Retinal pigment epithelial cell (primary cell): ENCODE results near the gene IGIP.
"Not testable (repeated sequence)": the region's sequence is repeated elsewhere in the genome, so short reads cannot be mapped to it uniquely, and the experiment has no call there.

Experiments used
- DNase-seq: peaks from one replicate; pipeline ENCODE4 v3.0.0-alpha.2; 2010; ENCODE audit warnings: low read depth
- H3K4me3 ChIP-seq: 2 replicates; pipeline ENCODE4 v1.5.1; 2011; ENCODE audit warnings: mild to moderate bottlenecking, low read length, control low read depth, moderate library complexity
- CTCF ChIP-seq: conservative IDR thresholded peaks from 2 replicates; pipeline ENCODE4 v1.5.1; 2011; ENCODE audit warnings: low read depth, low read length, control low read depth, inconsistent platforms

IGIP gene

GRCh38 chr5:140153255-140153654 lies 27.5 kb downstream of the IGIP start:
- DNase-seq = no peak
- no peak for TF ChIP-seq CTCF
- no peak overlapping the region for H3K4me3 ChIP-seq

- no peak for TF ChIP-seq CTCF
- H3K4me3 ChIP-seq = no peak overlapping the region
- peak; percentile 55 for DNase-seq
These were observed 28.2 kb downstream of the IGIP start for GRCh38 chr5:140153905-140154304.

GRCh38 chr5:140154710-140155381 lies 29.1 kb downstream of the IGIP start:
- DNase-seq, H3K4me3 ChIP-seq: not testable (repeated sequence)

- peak overlapping the region; percentile 35 for H3K4me3 ChIP-seq
- DNase-seq = peak; percentile 39
- TF ChIP-seq CTCF = peak; percentile 91
These were observed 31.5 kb downstream of the IGIP start for GRCh38 chr5:140157032-140157781.

- TF ChIP-seq CTCF = no peak
- H3K4me3 ChIP-seq = no peak overlapping the region
These were observed 33.5 kb downstream of the IGIP start for GRCh38 chr5:140159014-140159927.

GRCh38 chr5:140162275-140162674 lies 36.5 kb downstream of the IGIP start:
- DNase-seq = no peak
- TF ChIP-seq CTCF = no peak
- H3K4me3 ChIP-seq = no peak overlapping the region

More at GRCh38 chr5:140159014-140159927, 33.5 kb downstream of the IGIP start:
- DNase-seq = no peak

GRCh38 chr5:140162781-140163180 lies 37.0 kb downstream of the IGIP start:
- no peak for DNase-seq
- TF ChIP-seq CTCF = no peak

More at GRCh38 chr5:140162781-140163180, 37.0 kb downstream of the IGIP start:
- no peak overlapping the region for H3K4me3 ChIP-seq
